Large intestine (tissue), 3 donors: Measurements from ENCODE around the gene FGA. TPM values are rescaled to one million over a fixed set of nuclear protein-coding genes. Genes with fewer than 3 reads are reported as not detected.
A peak's percentile ranks its signal among the peaks of the same experiment; 100 is the strongest.

Experiments
- DNase-seq, 2 donors: peaks; one replicate each; pipeline versions ENCODE4 v3.0.0 to v3.0.0-alpha.2; 2013
- H3K27ac ChIP-seq: one replicate; pipeline ENCODE4 v1.5.1; 2013; ENCODE audit warnings: low read length
- H3K27me3 ChIP-seq: 2 replicates; pipeline ENCODE4 v1.6.1; 2013; ENCODE audit warnings: low read length; ENCODE audit not compliant: control insufficient read depth, insufficient read depth
- H3K36me3 ChIP-seq: 2 replicates; pipeline ENCODE4 v1.6.1; 2013; ENCODE audit warnings: low read length; ENCODE audit not compliant: control insufficient read depth, insufficient read depth
- H3K4me1 ChIP-seq: one replicate; pipeline ENCODE4 v1.6.1; 2013; ENCODE audit warnings: low read length; ENCODE audit not compliant: control insufficient read depth, insufficient read depth
- H3K4me3 ChIP-seq: one replicate; pipeline ENCODE4 v1.5.1; 2013; ENCODE audit warnings: low read length
- H3K9me3 ChIP-seq: one replicate; pipeline ENCODE4 v1.6.1; 2013; ENCODE audit warnings: mild to moderate bottlenecking, low read depth, low read length, moderate library complexity; ENCODE audit not compliant: control insufficient read depth
- WGBS: methylation state at CpG from one replicate; pipeline ENCODE4 v1.1.5; 2013; ENCODE audit warnings: low lambda C conversion rate; ENCODE audit not compliant: insufficient coverage; 5-methylcytosine and 5-hydroxymethylcytosine counted together
- polyA plus RNA-seq: library from polyadenylated mRNA; unstranded; fragments of 120-200 nt; gene quantifications from one replicate; pipeline ENCODE4 v1.2.1, GENCODE V29; 2013

Gene FGA
- polyA plus RNA-seq, 1 donor: 23.0 TPM

- DNase-seq: no peak
- WGBS: 33% methylated on average over 1 of the region's 2 CpGs
- Histone ChIP-seq H3K36me3 (peaks cover 19% of the 10 kb centered on the region), H3K27ac (no peak overlapping the region), H3K4me1 (no peaks in the 10 kb centered on the region), H3K9me3 (peaks cover 3% of the 10 kb centered on the region), H3K4me3 (no peak overlapping the region), H3K27me3 (no peaks in the 10 kb centered on the region)
Measured at GRCh38 chr4:154582723-154583122, 7.8 kb downstream of the FGA start.

GRCh38 chr4:154579927-154580326, 10.6 kb downstream of the FGA start:
- no peak overlapping the region for H3K4me3 ChIP-seq
- no peaks in the 10 kb centered on the region for H3K27me3 ChIP-seq
- no peaks in the 10 kb centered on the region for H3K36me3 ChIP-seq
- H3K27ac ChIP-seq: no peak overlapping the region
- peaks cover 2% of the 10 kb centered on the region for H3K4me1 ChIP-seq
- H3K9me3 ChIP-seq: no peaks in the 10 kb centered on the region
- no peak for DNase-seq

- no CpG with 5 or more reads among the region's 1 CpG for WGBS
- no peaks in the 10 kb centered on the region for H3K36me3 ChIP-seq
- H3K9me3 ChIP-seq: no peaks in the 10 kb centered on the region
- DNase-seq: no peak
- H3K27me3 ChIP-seq: no peaks in the 10 kb centered on the region
- peaks cover 2% of the 10 kb centered on the region for H3K4me1 ChIP-seq
- no peak overlapping the region for H3K27ac ChIP-seq
- H3K4me3 ChIP-seq: no peak overlapping the region
Measured at GRCh38 chr4:154578919-154579318, 11.6 kb downstream of the FGA start.

GRCh38 chr4:154577324-154577723, 13.2 kb downstream of the FGA start:
- H3K27ac ChIP-seq: no peak overlapping the region
- peak in 1 of 2 donors; percentile 35 for DNase-seq
- H3K27me3 ChIP-seq: no peaks in the 10 kb centered on the region
- H3K4me1 ChIP-seq: peaks cover 2% of the 10 kb centered on the region
- no peaks in the 10 kb centered on the region for H3K36me3 ChIP-seq
- WGBS: no CpG with 5 or more reads among the region's 2 CpGs
- H3K9me3 ChIP-seq: no peaks in the 10 kb centered on the region
- H3K4me3 ChIP-seq: no peak overlapping the region

- WGBS: no CpG with 5 or more reads among the region's 3 CpGs
- Histone ChIP-seq H3K27ac (no peak overlapping the region), H3K36me3 (peaks cover 4% of the 10 kb centered on the region), H3K4me3 (no peak overlapping the region), H3K27me3 (no peaks in the 10 kb centered on the region), H3K4me1 (peaks cover 2% of the 10 kb centered on the region), H3K9me3 (no peaks in the 10 kb centered on the region)
- DNase-seq: no peak
Measured at GRCh38 chr4:154574311-154574710, 16.2 kb downstream of the FGA start.

- Histone ChIP-seq H3K4me3 (no peak overlapping the region), H3K9me3 (no peaks in the 10 kb centered on the region), H3K4me1 (peaks cover 2% of the 10 kb centered on the region), H3K27ac (no peak overlapping the region), H3K36me3 (peaks cover 9% of the 10 kb centered on the region), H3K27me3 (no peaks in the 10 kb centered on the region)
- DNase-seq: peak in 1 of 2 donors; percentile 29
- 83% methylated on average over 1 of the region's 5 CpGs for WGBS
Measured at GRCh38 chr4:154573190-154573870, 17.2 kb downstream of the FGA start.

- H3K4me3 ChIP-seq: no peak overlapping the region
- H3K27ac ChIP-seq: no peak overlapping the region
- H3K36me3 ChIP-seq: peaks cover 20% of the 10 kb centered on the region
- H3K27me3 ChIP-seq: no peaks in the 10 kb centered on the region
- no peaks in the 10 kb centered on the region for H3K9me3 ChIP-seq
- H3K4me1 ChIP-seq: no peaks in the 10 kb centered on the region
- WGBS: no CpG with 5 or more reads among the region's 5 CpGs
- no peak for DNase-seq
Measured at GRCh38 chr4:154569584-154569983, 21.0 kb downstream of the FGA start.

- 73% methylated on average over 3 of the region's 3 CpGs for WGBS
- Histone ChIP-seq H3K27ac (no peak overlapping the region), H3K4me1 (no peaks in the 10 kb centered on the region), H3K36me3 (peaks cover 20% of the 10 kb centered on the region), H3K9me3 (no peaks in the 10 kb centered on the region), H3K27me3 (no peaks in the 10 kb centered on the region), H3K4me3 (no peak overlapping the region)
- no peak for DNase-seq
Measured at GRCh38 chr4:154569028-154569427, 21.5 kb downstream of the FGA start.

GRCh38 chr4:154566639-154567204, 23.8 kb downstream of the FGA start:
- no peak overlapping the region for H3K27ac ChIP-seq
- no peaks in the 10 kb centered on the region for H3K27me3 ChIP-seq
- H3K4me3 ChIP-seq: no peak overlapping the region
- WGBS: no CpG with 5 or more reads among the region's 5 CpGs
- peaks cover 20% of the 10 kb centered on the region for H3K36me3 ChIP-seq
- peaks cover 2% of the 10 kb centered on the region for H3K4me1 ChIP-seq
- no peaks in the 10 kb centered on the region for H3K9me3 ChIP-seq
- DNase-seq: no peak

GRCh38 chr4:154565704-154566103, 24.8 kb downstream of the FGA start:
- DNase-seq: no peak
- Histone ChIP-seq H3K9me3 (no peaks in the 10 kb centered on the region), H3K27ac (no peak overlapping the region), H3K4me3 (no peak overlapping the region), H3K36me3 (peaks cover 20% of the 10 kb centered on the region), H3K27me3 (no peaks in the 10 kb centered on the region), H3K4me1 (peaks cover 6% of the 10 kb centered on the region)
- WGBS: no CpG with 5 or more reads among the region's 6 CpGs

GRCh38 chr4:154564311-154564710, 26.2 kb downstream of the FGA start:
- peaks cover 14% of the 10 kb centered on the region for H3K4me1 ChIP-seq
- no peak overlapping the region for H3K27ac ChIP-seq
- H3K27me3 ChIP-seq: no peaks in the 10 kb centered on the region
- no peak for DNase-seq
- H3K36me3 ChIP-seq: peaks cover 16% of the 10 kb centered on the region
- H3K9me3 ChIP-seq: no peaks in the 10 kb centered on the region
- WGBS: 0% methylated on average over 1 of the region's 1 CpG
- H3K4me3 ChIP-seq: peak overlapping the region; percentile 45
